H1 (cell line): ENCODE measurements around the gene DOCK1. TPM values are rescaled to one million over a fixed set of nuclear protein-coding genes. Genes with fewer than 3 reads are reported as not detected.

Experiments
- CTCF ChIA-PET: fragments of 300-600 bp; sonication (Branson Sonifier 250); formaldehyde crosslinking; loops from one replicate; lab custom pipeline; 2021; ENCODE audit not compliant: partially characterized antibody; lab: Charles Lee
- POLR2A ChIA-PET: fragments of 300-600 bp; sonication (Branson Sonifier 250); formaldehyde crosslinking; loops from one replicate; lab custom pipeline; 2021; ENCODE audit warnings: inconsistent platforms; ENCODE audit not compliant: partially characterized antibody; lab: Charles Lee
- DNase-seq, 2 experiments: peaks; one replicate each; pipeline versions ENCODE4 v3.0.0 to v3.0.0-alpha.2; 2010 to 2022; ENCODE audit warnings: low spot score in 2 of 2, low read depth in 1 of 2, mixed read lengths in 1 of 2
- FAIRE-seq: peaks from 2 replicates; lab custom pipeline; 2011; peaks lifted over from hg19 to GRCh38; lab: Jason Lieb, UNC
- H2AFZ ChIP-seq: 2 replicates; pipeline ENCODE4 v1.8.1; 2012; ENCODE audit warnings: low read length, inconsistent platforms
- H2AK5ac ChIP-seq: 2 replicates; pipeline ENCODE4 v1.6.1; 2013; ENCODE audit warnings: low read depth, low read length
- H2BK120ac ChIP-seq: replicated peaks from 2 replicates; pipeline ENCODE3; 2013; ENCODE audit warnings: low read depth, low read length, inconsistent platforms
- H2BK12ac ChIP-seq: 2 replicates; pipeline ENCODE4 v1.6.1; 2013; ENCODE audit warnings: low read depth, low read length
- H2BK15ac ChIP-seq: 2 replicates; pipeline ENCODE4 v1.6.1; 2013; ENCODE audit warnings: low read length
- H2BK20ac ChIP-seq: 2 replicates; pipeline ENCODE4 v1.6.1; 2013; ENCODE audit warnings: low read length
- H2BK5ac ChIP-seq: 2 replicates; pipeline ENCODE4 v1.6.1; 2013; ENCODE audit warnings: low read depth, low read length
- H3K14ac ChIP-seq: 2 replicates; pipeline ENCODE4 v1.6.1; 2013; ENCODE audit warnings: inconsistent platforms; ENCODE audit not compliant: insufficient read length
- H3K18ac ChIP-seq: 2 replicates; pipeline ENCODE4 v1.6.1; 2013; ENCODE audit warnings: low read length; ENCODE audit errors: extremely low read depth
- H3K23ac ChIP-seq: 2 replicates; pipeline ENCODE4 v1.6.1; 2013; ENCODE audit warnings: inconsistent platforms; ENCODE audit not compliant: insufficient read length
- H3K23me2 ChIP-seq: 2 replicates; pipeline ENCODE4 v1.6.1; 2013; ENCODE audit warnings: low read depth, low read length
- H3K27ac ChIP-seq: 2 replicates; pipeline ENCODE4 v1.6.1; 2011; ENCODE audit warnings: low read depth, low read length, inconsistent platforms
- H3K27me3 ChIP-seq, 4 experiments: replicated peaks in 1 of 4; 1 replicate in 1 of 4; 2 replicates in 3 of 4; pipeline versions ENCODE4 v1.6.1 to v1.8.1; 2011 to 2013; ENCODE audit warnings: low read length in 3 of 4, mild to moderate bottlenecking in 3 of 4, inconsistent platforms in 2 of 4, mixed read lengths in 2 of 4, moderate library complexity in 1 of 4; ENCODE audit not compliant: control insufficient read depth in 3 of 4, insufficient read depth in 3 of 4; ENCODE audit errors: extremely low read depth in 1 of 4
- H3K36me3 ChIP-seq, 4 experiments: 2 replicates each; pipeline versions ENCODE4 v1.6.1 to v1.8.1; 2011 to 2013; ENCODE audit warnings: mild to moderate bottlenecking in 4 of 4, low read length in 3 of 4, moderate library complexity in 2 of 4, control low read depth in 1 of 4, inconsistent platforms in 1 of 4; ENCODE audit not compliant: insufficient read depth in 4 of 4, control insufficient read depth in 2 of 4
- H3K4ac ChIP-seq: replicated peaks from 2 replicates; pipeline ENCODE3; 2013; ENCODE audit warnings: low read length, low read depth, mixed read lengths, inconsistent platforms; ENCODE audit not compliant: insufficient read length
- H3K4me1 ChIP-seq, 4 experiments: replicated peaks in 1 of 4; 1 replicate in 1 of 4; 2 replicates in 3 of 4; pipeline versions ENCODE4 v1.6.1 to v1.8.1; 2011 to 2013; ENCODE audit warnings: low read length in 3 of 4, inconsistent platforms in 2 of 4, mixed read lengths in 1 of 4; ENCODE audit not compliant: insufficient read depth in 4 of 4, control insufficient read depth in 3 of 4
- H3K4me2 ChIP-seq, 2 experiments: 2 replicates each; pipeline versions ENCODE4 v1.6.1 to v1.8.1; 2011 to 2013; ENCODE audit warnings: low read depth in 2 of 2, low read length in 2 of 2, control low read depth in 1 of 2, inconsistent platforms in 1 of 2, mild to moderate bottlenecking in 1 of 2; ENCODE audit not compliant: insufficient read depth in 1 of 2
- H3K4me3 ChIP-seq, 4 experiments: fragments of 200-600, 300-600 bp in 1 of 4; sonication (generic), shearing (Covaris generic), sonication (Bioruptor Twin) in 1 of 4; 2 replicates each; pipeline versions ENCODE4 v1.5.1 to v1.8.1; 2011 to 2016; ENCODE audit warnings: low read length in 4 of 4, low read depth in 3 of 4, control low read depth in 2 of 4, inconsistent platforms in 2 of 4, mild to moderate bottlenecking in 2 of 4, mixed read lengths in 1 of 4, moderate library complexity in 1 of 4; ENCODE audit not compliant: insufficient read depth in 2 of 4; ENCODE audit errors: extremely low read depth in 1 of 4
- H3K56ac ChIP-seq: replicated peaks from 2 replicates; pipeline ENCODE3; 2013; ENCODE audit warnings: low read depth, mild to moderate bottlenecking, mixed read lengths, low read length, inconsistent platforms; ENCODE audit not compliant: insufficient read length
- H3K79me1 ChIP-seq: 2 replicates; pipeline ENCODE4 v1.6.1; 2013; ENCODE audit warnings: low read depth, low read length, control low read depth
- H3K79me2 ChIP-seq, 2 experiments: 2 replicates each; pipeline versions ENCODE4 v1.6.1 to v1.8.1; 2012 to 2013; ENCODE audit warnings: low read length in 2 of 2, mild to moderate bottlenecking in 2 of 2, inconsistent platforms in 1 of 2; ENCODE audit not compliant: insufficient read depth in 2 of 2, control insufficient read depth in 1 of 2
- H3K9ac ChIP-seq, 4 experiments: replicated peaks in 1 of 4; 1 replicate in 1 of 4; 2 replicates in 3 of 4; pipeline versions ENCODE4 v1.6.1 to v1.8.1; 2011 to 2013; ENCODE audit warnings: low read depth in 3 of 4, low read length in 3 of 4, control low read depth in 2 of 4, mild to moderate bottlenecking in 2 of 4, moderate library complexity in 2 of 4, inconsistent platforms in 1 of 4; ENCODE audit errors: extremely low read depth in 1 of 4
- H3K9me3 ChIP-seq, 2 experiments: 2 replicates each; pipeline versions ENCODE4 v1.6.1 to v1.8.1; 2012 to 2013; ENCODE audit warnings: mild to moderate bottlenecking in 2 of 2, moderate library complexity in 2 of 2, control low read depth in 1 of 2, inconsistent platforms in 1 of 2, low read depth in 1 of 2, low read length in 1 of 2, mixed read lengths in 1 of 2; ENCODE audit not compliant: insufficient read depth in 2 of 2
- H4K20me1 ChIP-seq, 2 experiments: replicated peaks in 1 of 2; 2 replicates each; pipeline versions ENCODE3 to v1.8.1; 2011 to 2013; ENCODE audit warnings: inconsistent platforms in 2 of 2, low read length in 2 of 2, mild to moderate bottlenecking in 1 of 2; ENCODE audit not compliant: insufficient read depth in 2 of 2, control insufficient read depth in 1 of 2
- H4K5ac ChIP-seq: 2 replicates; pipeline ENCODE4 v1.6.1; 2013; ENCODE audit warnings: low read length, low read depth, mixed read lengths, inconsistent platforms; ENCODE audit not compliant: insufficient read length
- H4K8ac ChIP-seq: 2 replicates; pipeline ENCODE4 v1.8.0; 2013; ENCODE audit warnings: mild to moderate bottlenecking, moderate library complexity, low read length, inconsistent platforms; ENCODE audit not compliant: insufficient read depth; ENCODE audit errors: extremely low read depth
- H4K91ac ChIP-seq: replicated peaks from 2 replicates; pipeline ENCODE3; 2013; ENCODE audit warnings: low read length, mixed read lengths, inconsistent platforms; ENCODE audit not compliant: insufficient read length
- ATF2 ChIP-seq: IDR thresholded peaks from 2 replicates; pipeline ENCODE4 v1.6.1; 2012; ENCODE audit warnings: low read length, inconsistent platforms
- BCL11A ChIP-seq, 2 experiments: IDR thresholded peaks; one replicate each; pipeline ENCODE4 v1.6.1; 2011; ENCODE audit warnings: low read depth in 2 of 2, low read length in 2 of 2, mild to moderate bottlenecking in 2 of 2
- E2F6 ChIP-seq: IDR thresholded peaks from 2 replicates; pipeline ENCODE4 v1.6.1; 2012; ENCODE audit warnings: inconsistent platforms
- GTF2F1 ChIP-seq: IDR thresholded peaks from 2 replicates; pipeline ENCODE4 v1.6.1; 2012; ENCODE audit warnings: low read depth, low read length, improper control_type of control experiment, borderline replicate concordance
- HDAC6 ChIP-seq: IDR thresholded peaks from one replicate; pipeline ENCODE4 v1.7.1; 2012; ENCODE audit warnings: low read depth, mild to moderate bottlenecking, inconsistent platforms, low read length, moderate library complexity
- KDM5A ChIP-seq: fragments of 200-600 bp; IDR thresholded peaks from 2 replicates; pipeline ENCODE4 v1.7.1; 2012; ENCODE audit warnings: mild to moderate bottlenecking, low read length, inconsistent platforms, mixed read lengths
- MAFK ChIP-seq: IDR thresholded peaks from 2 replicates; pipeline ENCODE4 v1.6.1; 2012; ENCODE audit warnings: low read depth, mild to moderate bottlenecking, improper control_type of control experiment, low read length
- RFX5 ChIP-seq: IDR thresholded peaks from 2 replicates; pipeline ENCODE4 v1.6.1; 2011; ENCODE audit warnings: low read depth, low read length, improper control_type of control experiment, borderline replicate concordance
- SP4 ChIP-seq: IDR thresholded peaks from 2 replicates; pipeline ENCODE4 v1.6.1; 2012; ENCODE audit warnings: low read length, inconsistent platforms
- YY1 ChIP-seq: IDR thresholded peaks from 2 replicates; pipeline ENCODE4 v1.6.1; 2011; ENCODE audit warnings: low read depth, mild to moderate bottlenecking, low read length
- WGBS, 2 experiments: shearing (Covaris generic) in 1 of 2; methylation state at CpG; one replicate each; pipeline versions ENCODE4 v1.1.6 to v1.1.7; 2013 to 2015; ENCODE audit warnings: low lambda C conversion rate in 2 of 2, mixed read lengths in 2 of 2, inconsistent platforms in 1 of 2, low coverage in 1 of 2, missing lambda C conversion rate in 1 of 2; ENCODE audit not compliant: insufficient replicate concordance in 2 of 2, insufficient coverage in 1 of 2, insufficient read length in 1 of 2; ENCODE audit errors: extremely low coverage in 1 of 2, missing lambda C conversion rate in 1 of 2; 5-methylcytosine and 5-hydroxymethylcytosine counted together
- polyA plus RNA-seq, 7 experiments: library from polyadenylated mRNA; depleted of rRNA in 3 of 7; stranded (reverse) in 5 of 7; unstranded in 2 of 7; fragments of >200 nt in 5 of 7; fragments of 200-250 nt in 2 of 7; gene quantifications; 1 replicate in 5 of 7; 2 replicates in 1 of 7; 4 replicates in 1 of 7; pipeline versions ENCODE4 v1.2.1 to v1.2.3, GENCODE V29; 2011 to 2013; ENCODE audit warnings: missing spikeins in 2 of 7, mixed read lengths in 2 of 7
- total RNA-seq: library from RNA; stranded (reverse); fragmentation: NEBNext Ultra II Directional; extraction: Animal tissue kit (Norgen Biotek cat#: 25700); gene quantifications from 2 replicates; pipeline ENCODE4 v1.2.1, GENCODE V29; 2021

DOCK1 gene
- total and polyA plus RNA-seq, 2 of the 8 experiments (the other 6 are each of a cell fraction or from before 2014, with no cell fraction given), result 11.6 to 53.0 TPM

- Histone ChIP-seq H3K4me2 (no peak overlapping the region), H2AK5ac (no peak overlapping the region), H4K20me1 (no peaks in the 10 kb centered on the region), H3K27me3 (no peaks in the 10 kb centered on the region), H4K8ac (no peak overlapping the region), H3K9me3 (no peaks in the 10 kb centered on the region), H3K56ac (no peak overlapping the region), H4K91ac (no peak overlapping the region), H2BK120ac (no peak overlapping the region), H3K27ac (no peak overlapping the region), H4K5ac (no peak overlapping the region), H2BK5ac (no peak overlapping the region), H2AFZ (no peak overlapping the region), H3K14ac (no peak overlapping the region), H2BK12ac (no peak overlapping the region), H3K79me1 (no peaks in the 10 kb centered on the region; the same call in 1 of the 2 replicates), H2BK20ac (no peak overlapping the region), H3K23ac (no peak overlapping the region), H3K79me2 (no peaks in the 10 kb centered on the region), H3K18ac (no peak overlapping the region), H3K23me2 (no peaks in the 10 kb centered on the region), H3K4me3 (no peak overlapping the region), H3K4me1 (no peaks in the 10 kb centered on the region), H3K36me3 (peaks cover 0 to 13% (median 7%) of the 10 kb centered on the region in 4 experiments; a peak in 3 of 8 replicates), H3K9ac (no peak overlapping the region), H2BK15ac (no peak overlapping the region), H3K4ac (no peak overlapping the region)
- 96% methylated on average over 7 of the region's 7 CpGs; no CpG with 5 or more reads in 1 of the 2 experiments for WGBS, 2 experiments
- DNase-seq (no peak), FAIRE-seq (no peak)
- ChIA-PET CTCF (interaction anchor here (0.6 kb wide), 2 partner anchors 91 to 200 kb away, joined by 3 read pairs; no protein-coding TSS in a partner anchor), POLR2A (no interaction called here)
- no peak for TF ChIP-seq KDM5A
- no peak for TF ChIP-seq BCL11A (IDR thresholded peaks at IDR 0.05; ENCODE audit: low read depth in 2 of 2, low read length in 2 of 2)
- TF ChIP-seq ATF2, result no peak
- no peak for TF ChIP-seq HDAC6
- no peak for TF ChIP-seq GTF2F1
- no peak for TF ChIP-seq YY1
- TF ChIP-seq MAFK, result no peak
- no peak for TF ChIP-seq RFX5
- TF ChIP-seq E2F6, result no peak
- TF ChIP-seq SP4, result no peak
These were observed 142.0 kb downstream of the DOCK1 start for GRCh38 chr10:127046975-127047877.
